Activated naive CD8-positive, alpha-beta T cell treated with anti-CD3 and anti-CD28 coated beads, Interleukin-2, amount 50 U/mL, for 24 hours (primary cell): Measurements from ENCODE around the gene TTLL1.
"Not testable (repeated sequence)": the region's sequence is repeated elsewhere in the genome, so short reads cannot be mapped to it uniquely, and the experiment has no call there.

Experiments used
- ATAC-seq: fragments of 150-1000 bp; cut with Tn5 transposase; one replicate; pipeline ENCODE4 v1.10.0; 2021
- DNase-seq: peaks from one replicate; pipeline ENCODE4 v3.0.0; 2021
- H3K27ac Mint-ChIP-seq: one replicate; pipeline ENCODE4 v1.8.0; 2021; ENCODE audit warnings: mild to moderate bottlenecking, mixed read lengths
- H3K27me3 Mint-ChIP-seq: one replicate; pipeline ENCODE4 v1.8.0; 2021; ENCODE audit warnings: mixed read lengths
- H3K36me3 Mint-ChIP-seq: one replicate; pipeline ENCODE4 v1.8.0; 2021; ENCODE audit warnings: low read depth, mixed read lengths
- H3K4me1 Mint-ChIP-seq: one replicate; pipeline ENCODE4 v1.8.0; 2021; ENCODE audit warnings: mixed read lengths
- H3K4me3 Mint-ChIP-seq: one replicate; pipeline ENCODE4 v1.8.0; 2021; ENCODE audit warnings: mild to moderate bottlenecking, moderate library complexity, mixed read lengths
- H3K9me3 Mint-ChIP-seq: one replicate; pipeline ENCODE4 v1.8.0; 2021; ENCODE audit warnings: mixed read lengths

Gene TTLL1

DNA sequence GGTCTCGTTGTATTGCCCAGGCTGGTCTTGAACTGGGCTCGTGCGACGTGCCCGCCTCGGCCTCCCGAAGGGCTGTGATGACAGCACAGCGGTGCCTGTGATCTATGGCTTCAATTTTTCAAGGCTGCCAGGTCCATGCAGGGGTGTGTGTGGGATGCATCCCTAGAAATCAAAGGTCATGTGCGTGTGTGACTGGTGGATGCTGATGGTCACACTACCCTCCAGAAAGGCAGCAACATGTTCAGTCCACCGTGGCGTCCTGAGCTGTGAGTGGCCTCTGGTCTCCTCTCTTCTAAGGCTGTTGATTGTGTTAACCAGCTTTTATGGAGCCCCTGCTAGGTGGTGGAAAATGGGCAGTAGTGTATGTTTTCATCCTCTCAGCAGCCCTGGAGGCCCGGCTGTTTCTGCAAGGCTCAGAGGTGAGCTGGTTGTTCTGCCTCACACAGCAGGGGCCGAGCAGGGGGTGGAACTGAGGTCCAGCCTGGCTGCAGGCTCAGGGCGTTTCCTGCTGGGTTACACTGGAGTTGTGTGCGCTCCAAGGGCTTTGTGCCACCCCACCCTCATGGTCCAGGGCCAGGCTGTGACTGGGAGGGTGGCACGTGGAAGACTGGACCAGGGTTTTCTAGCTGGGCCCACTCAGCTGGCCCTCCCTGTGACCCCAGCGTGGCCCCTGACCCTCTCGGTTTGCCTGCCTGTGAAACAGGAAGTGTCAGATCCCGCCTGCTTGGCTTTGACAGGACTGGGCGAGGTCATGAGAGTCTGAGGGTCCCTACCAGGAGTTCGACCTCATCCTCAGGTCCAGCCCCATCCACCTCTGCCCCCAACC, 29.0 kb upstream of the TTLL1 start:
- no peak overlapping the region for H3K4me3 Mint-ChIP-seq
- H3K4me1 Mint-ChIP-seq, result peaks cover 7% of the 10 kb centered on the region
- peaks cover 4% of the 10 kb centered on the region for H3K27me3 Mint-ChIP-seq
- ATAC-seq, result no peak
- no peaks in the 10 kb centered on the region for H3K36me3 Mint-ChIP-seq
- no peak overlapping the region for H3K27ac Mint-ChIP-seq
- no peak for DNase-seq
- H3K9me3 Mint-ChIP-seq, result no peaks in the 10 kb centered on the region

DNA sequence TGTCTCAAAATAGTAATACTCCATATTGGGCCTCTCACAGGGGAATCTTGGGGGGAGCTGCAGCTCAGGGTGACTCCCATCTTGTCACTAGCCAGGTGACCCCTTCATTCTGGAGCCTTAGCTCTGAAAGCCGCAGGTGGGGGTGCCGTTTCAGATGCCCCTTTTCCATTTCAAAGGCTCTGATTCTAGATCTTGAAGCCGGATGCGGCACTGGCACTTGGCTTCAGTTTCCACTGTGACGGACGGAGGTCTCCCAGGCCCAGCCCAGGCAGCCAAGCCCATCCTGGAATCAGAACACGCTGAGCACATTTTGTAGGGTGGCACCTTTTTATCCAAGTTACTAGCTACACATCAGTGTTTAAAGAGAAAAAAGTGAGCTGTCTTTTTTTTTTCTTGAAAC, 27.7 kb upstream of the TTLL1 start:
- Mint-ChIP-seq H3K4me1 (peaks cover 7% of the 10 kb centered on the region), H3K36me3 (no peaks in the 10 kb centered on the region), H3K9me3 (no peaks in the 10 kb centered on the region), H3K27ac (no peak overlapping the region), H3K27me3 (peaks cover 4% of the 10 kb centered on the region), H3K4me3 (no peak overlapping the region)
- ATAC-seq (no peak), DNase-seq (no peak)

DNA sequence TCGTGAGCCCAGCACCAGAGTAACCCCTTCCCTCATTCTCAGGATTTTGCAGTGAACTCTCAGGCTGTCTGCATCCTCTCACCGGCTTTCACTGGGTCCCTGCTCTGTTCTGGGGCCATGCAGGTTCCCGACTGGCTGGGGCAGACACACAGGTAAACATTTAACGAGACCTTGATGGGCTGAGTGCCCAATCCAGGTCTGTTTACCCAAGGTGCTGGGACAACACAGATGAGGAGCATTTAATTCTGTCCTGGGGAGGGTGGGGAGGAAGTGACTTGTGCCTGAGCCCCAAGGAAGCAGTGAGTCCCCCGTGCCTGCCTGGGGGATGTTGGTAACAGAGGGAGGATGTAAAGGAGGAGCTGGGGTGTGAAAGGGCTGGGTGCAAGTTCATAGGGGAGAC, 25.8 kb upstream of the TTLL1 start:
- no peak overlapping the region for H3K4me3 Mint-ChIP-seq
- H3K27me3 Mint-ChIP-seq, result peaks cover 4% of the 10 kb centered on the region
- H3K36me3 Mint-ChIP-seq, result no peaks in the 10 kb centered on the region
- DNase-seq (no peak), ATAC-seq (no peak)
- peaks cover 14% of the 10 kb centered on the region for H3K4me1 Mint-ChIP-seq
- H3K27ac Mint-ChIP-seq, result no peak overlapping the region
- no peaks in the 10 kb centered on the region for H3K9me3 Mint-ChIP-seq

DNA sequence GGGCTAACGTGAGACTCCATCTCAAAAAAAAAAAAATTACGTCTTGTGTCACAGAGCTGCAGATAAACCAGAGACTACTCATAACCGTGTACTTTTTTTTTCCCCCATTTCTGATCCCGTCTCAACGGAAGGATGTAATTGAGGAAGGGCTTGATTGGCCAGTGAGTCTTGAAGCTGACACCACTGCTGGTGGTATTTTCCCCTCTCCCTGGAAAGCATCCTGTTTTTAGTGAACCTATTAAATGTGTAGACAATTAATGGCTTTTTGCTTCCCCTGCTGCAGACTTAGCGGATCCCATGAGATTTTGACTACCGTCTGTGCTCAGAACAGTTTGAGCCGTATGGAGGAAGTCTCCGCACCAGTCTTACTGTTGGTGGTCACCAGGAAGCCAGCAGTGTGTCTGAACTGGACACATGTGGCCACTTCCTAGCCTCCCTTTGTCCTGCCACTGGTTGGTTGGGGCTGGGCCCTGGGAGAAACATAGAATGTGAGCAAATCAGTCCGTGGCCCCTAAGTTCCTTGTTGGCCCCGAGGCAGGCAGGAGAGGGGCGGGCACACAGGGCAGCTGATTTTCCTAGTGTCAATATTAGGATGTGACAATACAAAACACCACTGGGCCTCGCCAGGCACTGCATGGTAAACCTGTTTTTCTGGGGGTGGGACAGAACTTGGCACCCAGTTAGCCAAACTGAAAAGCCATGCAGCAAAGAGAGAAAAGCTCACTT, 24.5 kb upstream of the TTLL1 start:
- H3K27ac Mint-ChIP-seq, result no peak overlapping the region
- ATAC-seq (no peak), DNase-seq (no peak)
- H3K36me3 Mint-ChIP-seq, result no peaks in the 10 kb centered on the region
- H3K4me1 Mint-ChIP-seq, result peaks cover 11% of the 10 kb centered on the region
- H3K4me3 Mint-ChIP-seq, result no peak overlapping the region
- H3K9me3 Mint-ChIP-seq, result no peaks in the 10 kb centered on the region
- H3K27me3 Mint-ChIP-seq, result peaks cover 10% of the 10 kb centered on the region

DNA sequence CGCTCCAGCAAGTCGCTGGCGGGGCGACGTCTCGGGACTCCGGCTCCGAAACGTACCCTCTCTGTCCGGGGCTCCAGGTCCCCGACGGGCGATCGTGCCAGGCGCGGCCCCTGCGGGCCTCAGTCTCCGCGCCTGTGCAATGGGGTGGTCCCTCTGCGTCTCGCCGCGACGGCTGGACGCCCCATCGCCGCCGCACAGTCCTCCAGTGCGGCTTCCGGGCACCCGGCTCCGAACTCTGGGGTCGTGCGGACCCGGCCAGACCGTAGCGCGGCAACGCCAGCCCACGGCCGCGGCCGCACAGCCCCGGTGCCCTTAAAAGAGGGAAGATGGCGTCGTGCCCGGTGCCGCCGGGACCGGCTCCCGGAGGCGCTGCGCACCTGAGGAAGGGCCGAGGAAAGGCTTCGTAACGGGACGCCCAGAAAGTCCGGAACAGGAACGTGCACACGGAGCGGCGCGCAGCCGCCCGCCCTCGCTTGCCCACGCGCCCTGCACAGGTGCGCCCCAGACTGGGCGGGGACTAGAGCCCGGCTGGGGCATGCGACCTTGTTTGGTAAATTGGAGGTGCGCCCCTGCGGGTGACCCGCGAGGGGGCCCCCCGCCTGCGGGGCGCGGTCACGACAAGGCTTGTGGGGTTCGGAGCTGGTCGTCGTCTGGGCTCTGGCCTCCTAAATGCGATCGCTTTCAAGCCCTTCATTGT, 21.9 kb upstream of the TTLL1 start:
- H3K27ac Mint-ChIP-seq, result no peak overlapping the region
- no peaks in the 10 kb centered on the region for H3K36me3 Mint-ChIP-seq
- peak; percentile 20 for DNase-seq
- H3K4me1 Mint-ChIP-seq, result peaks cover 9% of the 10 kb centered on the region
- ATAC-seq, result peak; percentile 61
- H3K9me3 Mint-ChIP-seq, result no peaks in the 10 kb centered on the region
- peak overlapping the region; percentile 55 for H3K4me3 Mint-ChIP-seq
- peaks cover 10% of the 10 kb centered on the region for H3K27me3 Mint-ChIP-seq

DNA sequence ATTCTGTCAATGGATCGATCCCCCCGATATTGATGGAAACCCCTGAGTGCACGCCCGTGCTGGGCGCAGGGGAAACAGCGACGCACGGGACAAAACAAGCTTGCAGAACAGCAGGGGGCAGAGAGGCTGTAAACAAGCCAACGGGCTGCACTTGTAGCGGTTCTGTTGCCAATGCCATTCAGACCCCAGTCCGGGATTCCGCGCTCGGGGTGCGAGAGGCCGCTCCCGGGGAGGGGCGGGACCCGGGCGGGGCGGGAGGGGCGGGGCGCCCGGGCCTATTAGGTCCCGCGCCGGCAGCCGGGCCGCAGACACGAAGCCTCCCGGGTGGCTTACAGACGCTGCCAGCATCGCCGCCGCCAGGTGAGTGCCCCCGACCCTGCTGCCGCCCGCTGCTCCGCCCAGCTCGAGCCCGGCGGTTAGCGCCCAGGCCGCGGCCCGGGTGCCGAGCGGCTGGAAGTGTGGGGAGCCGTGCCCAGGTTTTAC, 21.3 kb upstream of the TTLL1 start, which contains the start of gene BIK:
BIK (plus strand) TSS at position 307 of the 483 bp plus-strand sequence. CDS start 13,273 bp downstream, outside the sequence.
- H3K36me3 Mint-ChIP-seq, result no peaks in the 10 kb centered on the region
- peaks cover 9% of the 10 kb centered on the region for H3K4me1 Mint-ChIP-seq
- H3K27ac Mint-ChIP-seq, result no peak within 1 kb of the TSS
- peaks cover 10% of the 10 kb centered on the region for H3K27me3 Mint-ChIP-seq
- ATAC-seq, result peak; percentile 56
- peak; percentile 38 for DNase-seq
- peak within 1 kb of the TSS; percentile 68 for H3K4me3 Mint-ChIP-seq
- H3K9me3 Mint-ChIP-seq, result no peaks in the 10 kb centered on the region

DNA sequence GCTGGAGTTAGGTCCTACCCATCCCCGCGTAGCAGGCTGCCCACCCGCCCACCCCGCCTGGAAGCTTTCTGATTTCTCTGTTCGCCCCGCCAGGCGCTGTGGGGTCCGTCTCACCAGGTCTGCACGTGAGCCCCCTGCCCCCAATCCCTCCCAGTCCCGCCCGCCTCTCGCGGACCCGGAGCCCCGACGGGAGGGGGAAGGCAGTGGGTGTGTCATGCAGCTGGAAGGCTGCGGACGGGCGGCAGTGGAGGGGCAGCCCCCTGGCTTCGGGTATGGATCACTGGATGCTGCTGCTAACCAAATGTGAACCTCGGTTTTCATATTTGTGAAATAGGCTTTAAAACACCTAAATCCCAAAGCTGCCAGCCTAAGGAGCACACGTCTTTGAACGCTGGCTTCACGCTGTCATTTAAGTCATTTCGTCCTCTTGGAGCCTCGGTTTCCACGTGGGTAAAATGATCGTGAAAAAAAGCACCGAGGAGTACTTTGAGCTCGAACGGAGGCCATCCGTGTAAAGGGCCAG, 20.8 kb upstream of the TTLL1 start:
- peaks cover 9% of the 10 kb centered on the region for H3K4me1 Mint-ChIP-seq
- no peaks in the 10 kb centered on the region for H3K36me3 Mint-ChIP-seq
- H3K27ac Mint-ChIP-seq, result no peak overlapping the region
- ATAC-seq (no peak), DNase-seq (no peak)
- H3K9me3 Mint-ChIP-seq, result no peaks in the 10 kb centered on the region
- H3K27me3 Mint-ChIP-seq, result peaks cover 10% of the 10 kb centered on the region
- peak overlapping the region; percentile 68 for H3K4me3 Mint-ChIP-seq

DNA sequence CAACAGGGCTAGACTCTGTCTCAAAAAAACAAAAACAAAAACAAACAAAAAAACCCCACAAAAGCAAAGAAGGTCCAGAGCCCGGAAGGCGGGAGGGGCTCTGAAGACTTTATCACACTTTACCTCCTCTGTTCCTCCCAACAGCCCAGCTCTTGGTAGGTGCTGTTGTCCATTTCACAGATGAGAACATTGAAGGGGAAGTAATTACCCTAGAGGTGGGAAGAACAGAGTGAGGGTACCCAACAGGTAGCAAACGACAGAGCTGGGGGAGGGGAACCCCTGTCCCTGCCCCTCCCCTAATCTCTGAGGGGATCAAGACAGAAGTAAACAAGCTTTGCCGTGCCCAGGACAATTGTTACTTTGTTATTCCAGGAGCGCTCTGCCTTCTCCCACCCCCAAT, 20.3 kb upstream of the TTLL1 start:
- H3K4me3 Mint-ChIP-seq, result no peak overlapping the region
- H3K4me1 Mint-ChIP-seq, result peaks cover 8% of the 10 kb centered on the region
- H3K27me3 Mint-ChIP-seq, result peaks cover 10% of the 10 kb centered on the region
- DNase-seq, result no peak
- H3K36me3 Mint-ChIP-seq, result no peaks in the 10 kb centered on the region
- H3K27ac Mint-ChIP-seq, result no peak overlapping the region
- no peaks in the 10 kb centered on the region for H3K9me3 Mint-ChIP-seq
- ATAC-seq, result no peak

DNA sequence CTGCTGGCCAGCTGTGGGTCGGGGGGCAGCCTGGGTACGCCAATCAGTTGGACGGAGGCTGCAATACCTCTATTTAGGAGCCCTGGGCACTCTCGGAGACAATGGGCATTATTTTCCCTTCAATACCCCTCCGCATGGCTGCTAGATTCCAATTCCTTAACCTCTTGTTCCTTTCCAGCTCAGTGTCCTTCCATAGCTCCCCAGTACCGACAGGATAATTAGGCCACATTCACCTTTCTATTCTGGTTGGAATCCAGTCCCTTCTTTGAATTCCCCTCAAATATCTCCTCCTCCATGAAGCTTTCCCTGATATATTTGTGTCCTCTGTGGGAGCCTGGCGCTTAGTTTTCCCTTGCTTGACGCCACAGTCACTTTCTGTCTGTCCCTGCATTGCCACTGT, 17.1 kb upstream of the TTLL1 start:
- Mint-ChIP-seq H3K36me3 (no peaks in the 10 kb centered on the region), H3K27me3 (peaks cover 10% of the 10 kb centered on the region), H3K4me3 (no peak overlapping the region), H3K9me3 (no peaks in the 10 kb centered on the region), H3K4me1 (peaks cover 12% of the 10 kb centered on the region), H3K27ac (no peak overlapping the region)
- ATAC-seq (no peak), DNase-seq (no peak)

DNA sequence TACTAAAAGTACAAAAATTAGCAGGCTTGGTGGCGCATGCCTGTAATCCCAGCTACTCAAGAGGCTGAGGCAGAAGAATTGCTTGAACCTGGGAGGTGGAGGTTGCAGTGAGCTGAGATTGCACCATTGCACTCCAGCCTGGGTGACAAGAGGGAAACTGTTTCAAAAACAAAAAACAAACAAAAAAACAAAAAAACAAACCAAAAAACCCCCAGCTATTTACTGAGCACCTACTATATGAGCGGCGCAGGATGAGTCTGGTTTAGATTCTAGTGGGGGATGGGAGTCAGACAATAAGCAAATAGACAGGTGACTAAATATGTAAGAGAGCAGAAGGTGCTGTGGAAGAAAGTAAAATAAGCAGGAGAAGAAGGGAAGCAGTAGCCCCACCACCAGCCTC, 15.8 kb upstream of the TTLL1 start:
- ATAC-seq, result not testable (repeated sequence)

DNA sequence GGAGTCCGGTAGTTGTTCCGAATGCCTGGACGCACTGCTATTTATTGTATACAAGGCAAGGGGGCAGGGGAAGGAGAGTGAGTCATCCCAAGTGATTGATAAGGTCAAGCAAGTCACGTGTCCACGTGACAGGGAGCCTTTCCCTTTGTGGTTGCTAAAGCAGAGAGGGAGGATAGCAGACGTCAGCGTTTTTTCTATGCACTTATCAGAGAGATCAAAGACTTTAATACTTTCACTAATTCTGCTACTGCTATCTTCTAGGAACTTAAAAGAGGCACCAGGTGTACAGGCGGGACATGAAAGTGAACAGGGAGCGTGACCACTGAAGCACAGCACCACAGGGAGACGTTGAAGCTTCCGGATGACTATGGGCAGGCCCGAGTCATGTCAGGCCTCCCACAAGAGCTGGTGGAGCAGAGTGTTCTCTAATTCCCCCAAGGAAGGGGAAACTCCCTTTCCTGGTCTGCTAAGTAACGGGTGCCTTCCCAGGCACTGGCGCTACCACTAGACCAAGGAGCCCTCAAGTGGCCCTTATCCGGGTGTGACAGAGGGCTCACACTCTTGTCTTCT, 14.9 kb upstream of the TTLL1 start:
- H3K27ac Mint-ChIP-seq, DNase-seq, H3K36me3 Mint-ChIP-seq, H3K9me3 Mint-ChIP-seq, H3K27me3 Mint-ChIP-seq, ATAC-seq: not testable (repeated sequence)
- peak overlapping the region; percentile 1 for H3K4me3 Mint-ChIP-seq
- peaks cover 14% of the 10 kb centered on the region for H3K4me1 Mint-ChIP-seq

More for the DNA sequence above, 15.8 kb upstream of the TTLL1 start:
- not testable (repeated sequence) for DNase-seq, H3K9me3 Mint-ChIP-seq, H3K36me3 Mint-ChIP-seq, H3K27me3 Mint-ChIP-seq, H3K27ac Mint-ChIP-seq, H3K4me3 Mint-ChIP-seq
- H3K4me1 Mint-ChIP-seq, result peaks cover 14% of the 10 kb centered on the region

DNA sequence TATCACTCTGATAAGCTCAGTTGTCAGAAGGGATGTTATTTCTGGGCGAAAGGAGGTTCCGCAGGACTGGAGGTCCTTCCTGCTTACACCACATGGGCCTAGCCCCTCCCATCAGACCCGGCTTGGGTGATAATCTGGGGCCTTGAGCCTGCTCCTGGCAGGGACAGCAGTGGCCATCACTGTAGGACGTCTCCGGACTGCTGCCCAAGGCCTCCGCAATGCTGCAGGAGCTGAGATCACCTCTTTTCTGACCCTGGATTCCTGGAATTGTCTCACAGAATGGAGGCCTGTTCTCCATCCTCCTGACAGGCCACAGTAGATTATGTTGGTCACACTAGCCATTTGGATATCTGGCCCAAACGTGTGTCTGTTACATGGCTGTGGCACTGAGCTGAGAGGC, 12.1 kb upstream of the TTLL1 start:
- peaks cover 14% of the 10 kb centered on the region for H3K4me1 Mint-ChIP-seq

DNA sequence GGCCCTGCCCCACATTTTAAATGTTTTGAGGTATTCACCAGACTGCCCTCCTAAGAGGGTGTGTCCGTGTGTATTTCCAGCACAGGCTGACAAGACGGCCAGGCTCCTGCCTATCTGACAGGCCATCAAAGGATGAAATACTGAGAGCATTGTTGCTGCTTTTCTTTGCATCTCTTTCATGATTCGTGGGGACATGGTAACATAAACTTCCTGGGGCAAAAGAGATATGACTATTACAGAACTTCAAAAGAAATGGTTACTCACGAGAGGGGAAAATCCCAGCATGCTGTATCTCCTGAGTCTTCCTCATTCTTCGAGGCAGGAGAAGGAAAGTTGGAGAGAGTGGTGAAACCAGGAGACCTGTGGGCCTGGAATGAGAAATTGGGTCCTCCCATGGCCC, 11.0 kb upstream of the TTLL1 start:
- no peaks in the 10 kb centered on the region for H3K27me3 Mint-ChIP-seq
- peaks cover 14% of the 10 kb centered on the region for H3K4me1 Mint-ChIP-seq
- no peak for ATAC-seq
- DNase-seq, result no peak
- no peak overlapping the region for H3K4me3 Mint-ChIP-seq
- H3K9me3 Mint-ChIP-seq, result peaks cover 13% of the 10 kb centered on the region
- no peaks in the 10 kb centered on the region for H3K36me3 Mint-ChIP-seq
- no peak overlapping the region for H3K27ac Mint-ChIP-seq

More for the DNA sequence above, 12.1 kb upstream of the TTLL1 start:
- Mint-ChIP-seq H3K36me3 (no peaks in the 10 kb centered on the region), H3K4me3 (no peak overlapping the region), H3K9me3 (peaks cover 7% of the 10 kb centered on the region), H3K27ac (no peak overlapping the region), H3K27me3 (no peaks in the 10 kb centered on the region)
- ATAC-seq, result no peak
- DNase-seq, result no peak

DNA sequence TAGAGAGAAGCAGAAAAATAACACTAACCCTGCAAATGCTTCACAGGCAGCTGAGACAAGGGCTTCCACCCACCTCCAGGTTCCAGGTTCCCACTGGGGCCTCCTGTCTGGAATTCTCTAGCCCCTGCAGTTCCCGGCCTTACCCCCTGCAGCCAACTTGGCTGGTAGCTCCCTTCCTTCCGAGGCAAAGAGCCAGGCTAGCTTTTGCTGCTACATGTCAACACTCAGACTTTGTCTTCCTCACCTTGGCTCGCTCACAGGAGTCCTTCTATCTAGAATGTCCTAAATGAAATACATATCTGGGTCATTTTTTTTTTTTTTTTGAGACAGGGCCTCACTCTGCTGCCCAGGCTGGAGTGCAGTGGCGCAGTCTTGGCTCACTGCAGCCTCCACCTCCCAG, 9.9 kb upstream of the TTLL1 start:
- H3K4me3 Mint-ChIP-seq, result no peak overlapping the region
- H3K9me3 Mint-ChIP-seq, result peaks cover 13% of the 10 kb centered on the region
- no peak for DNase-seq
- no peak overlapping the region for H3K27ac Mint-ChIP-seq
- H3K36me3 Mint-ChIP-seq, result no peaks in the 10 kb centered on the region
- H3K27me3 Mint-ChIP-seq, result no peaks in the 10 kb centered on the region
- peaks cover 11% of the 10 kb centered on the region for H3K4me1 Mint-ChIP-seq
- ATAC-seq, result no peak
